ENCODE results near the gene CACNB2.

DNA sequence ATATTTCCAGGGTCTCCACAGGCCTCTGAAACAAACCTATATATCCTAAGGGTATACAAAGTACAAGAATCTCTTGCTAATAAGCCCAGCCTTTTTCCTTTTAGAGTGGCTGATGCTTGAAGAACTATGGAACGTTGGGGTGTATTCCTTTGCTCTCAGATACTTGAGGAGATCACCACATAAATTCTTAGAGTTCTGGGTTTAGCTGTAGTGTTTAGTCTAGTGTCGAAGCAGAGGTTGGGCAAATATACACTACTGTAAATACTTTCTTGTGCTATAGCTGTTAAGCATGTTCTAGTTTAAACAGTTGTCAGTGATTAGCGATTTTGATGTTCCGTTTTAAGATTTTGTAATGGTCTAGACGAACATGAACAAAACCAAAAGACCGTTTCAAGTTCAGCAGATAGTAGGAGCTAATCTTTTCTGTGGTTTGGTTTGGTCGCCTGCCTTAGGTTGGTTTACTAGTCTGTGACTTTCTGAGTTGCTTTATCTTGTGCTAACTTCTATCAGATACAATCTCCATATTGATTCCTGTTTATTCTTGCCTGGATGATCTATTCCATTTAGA lies 281.6 kb downstream of the CACNB2 start:
- TF ChIP-seq POLR2A (IDR thresholded peaks at IDR 0.05): no peak
- no peak for TF ChIP-seq CTCF (IDR thresholded peaks at IDR 0.05)
- TF ChIP-seq EP300 (IDR thresholded peaks at IDR 0.05): no peak
- TF ChIP-seq POLR2AphosphoS5 (IDR thresholded peaks at IDR 0.05): no peak

Measured in gastroesophageal sphincter (tissue), 3 donors.